ENCODE data around the gene TSPAN14.

Gene TSPAN14

DNA sequence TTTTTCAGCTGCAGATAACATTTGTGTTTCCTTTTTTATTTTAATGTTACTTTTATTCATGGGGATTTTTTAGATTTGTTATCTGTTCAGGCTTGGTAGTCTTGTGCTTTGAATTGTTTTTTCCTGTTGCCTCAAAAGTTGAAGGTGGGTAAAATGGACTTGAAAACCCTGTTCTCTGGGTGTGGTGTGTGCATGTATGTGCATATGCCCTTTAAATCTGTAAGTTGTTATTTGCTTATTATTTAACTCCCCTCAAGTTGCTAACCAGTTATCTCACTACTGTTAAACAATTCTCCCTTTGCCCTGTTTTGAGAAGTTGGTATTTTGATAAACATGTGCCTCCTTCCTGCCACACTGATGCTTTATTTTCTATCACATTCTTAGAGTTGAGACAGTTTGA is 30.6 kb downstream of the TSPAN14 start:
- Histone ChIP-seq H3K9ac (ENCODE audit: low read length) (no peak overlapping the region), H3K36me3 (ENCODE audit: insufficient read depth, low read length) (peaks cover 12% of the 10 kb centered on the region; the same call in 1 of the 2 replicates), H3K27ac (ENCODE audit: low read depth, low read length, poor library complexity, severe bottlenecking) (peak overlapping the region; percentile 12), H3K9me3 (ENCODE audit: low read length) (no peaks in the 10 kb centered on the region), H3K9me2 (ENCODE audit: low read depth, low read length) (no peaks in the 10 kb centered on the region), H3K4me3 (ENCODE audit: low read depth, low read length, poor library complexity, severe bottlenecking) (no peak overlapping the region), H3K79me2 (ENCODE audit: insufficient read depth, low read length) (peaks cover 34% of the 10 kb centered on the region), H3K27me3 (ENCODE audit: insufficient read depth, low read length) (no peaks in the 10 kb centered on the region), H3K4me1 (ENCODE audit: insufficient read depth, low read length, severe bottlenecking) (peaks cover 35% of the 10 kb centered on the region), H3K4me2 (ENCODE audit: low read length) (no peak overlapping the region), H4K20me1 (ENCODE audit: insufficient read depth, low read length) (no peaks in the 10 kb centered on the region), H3F3A (ENCODE audit: insufficient read depth, low read length) (no peaks in the 10 kb centered on the region), H2AFZ (ENCODE audit: low read length) (no peak overlapping the region)
- TF ChIP-seq, protein P1, sequence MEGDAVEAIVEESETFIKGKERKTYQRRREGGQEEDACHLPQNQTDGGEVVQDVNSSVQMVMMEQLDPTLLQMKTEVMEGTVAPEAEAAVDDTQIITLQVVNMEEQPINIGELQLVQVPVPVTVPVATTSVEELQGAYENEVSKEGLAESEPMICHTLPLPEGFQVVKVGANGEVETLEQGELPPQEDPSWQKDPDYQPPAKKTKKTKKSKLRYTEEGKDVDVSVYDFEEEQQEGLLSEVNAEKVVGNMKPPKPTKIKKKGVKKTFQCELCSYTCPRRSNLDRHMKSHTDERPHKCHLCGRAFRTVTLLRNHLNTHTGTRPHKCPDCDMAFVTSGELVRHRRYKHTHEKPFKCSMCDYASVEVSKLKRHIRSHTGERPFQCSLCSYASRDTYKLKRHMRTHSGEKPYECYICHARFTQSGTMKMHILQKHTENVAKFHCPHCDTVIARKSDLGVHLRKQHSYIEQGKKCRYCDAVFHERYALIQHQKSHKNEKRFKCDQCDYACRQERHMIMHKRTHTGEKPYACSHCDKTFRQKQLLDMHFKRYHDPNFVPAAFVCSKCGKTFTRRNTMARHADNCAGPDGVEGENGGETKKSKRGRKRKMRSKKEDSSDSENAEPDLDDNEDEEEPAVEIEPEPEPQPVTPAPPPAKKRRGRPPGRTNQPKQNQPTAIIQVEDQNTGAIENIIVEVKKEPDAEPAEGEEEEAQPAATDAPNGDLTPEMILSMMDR (IDR thresholded peaks at IDR 0.05; ENCODE audit: low read length) = no peak
- no peak for TF ChIP-seq EZH2 (IDR thresholded peaks at IDR 0.05; ENCODE audit: borderline replicate concordance, low read length)

DNA sequence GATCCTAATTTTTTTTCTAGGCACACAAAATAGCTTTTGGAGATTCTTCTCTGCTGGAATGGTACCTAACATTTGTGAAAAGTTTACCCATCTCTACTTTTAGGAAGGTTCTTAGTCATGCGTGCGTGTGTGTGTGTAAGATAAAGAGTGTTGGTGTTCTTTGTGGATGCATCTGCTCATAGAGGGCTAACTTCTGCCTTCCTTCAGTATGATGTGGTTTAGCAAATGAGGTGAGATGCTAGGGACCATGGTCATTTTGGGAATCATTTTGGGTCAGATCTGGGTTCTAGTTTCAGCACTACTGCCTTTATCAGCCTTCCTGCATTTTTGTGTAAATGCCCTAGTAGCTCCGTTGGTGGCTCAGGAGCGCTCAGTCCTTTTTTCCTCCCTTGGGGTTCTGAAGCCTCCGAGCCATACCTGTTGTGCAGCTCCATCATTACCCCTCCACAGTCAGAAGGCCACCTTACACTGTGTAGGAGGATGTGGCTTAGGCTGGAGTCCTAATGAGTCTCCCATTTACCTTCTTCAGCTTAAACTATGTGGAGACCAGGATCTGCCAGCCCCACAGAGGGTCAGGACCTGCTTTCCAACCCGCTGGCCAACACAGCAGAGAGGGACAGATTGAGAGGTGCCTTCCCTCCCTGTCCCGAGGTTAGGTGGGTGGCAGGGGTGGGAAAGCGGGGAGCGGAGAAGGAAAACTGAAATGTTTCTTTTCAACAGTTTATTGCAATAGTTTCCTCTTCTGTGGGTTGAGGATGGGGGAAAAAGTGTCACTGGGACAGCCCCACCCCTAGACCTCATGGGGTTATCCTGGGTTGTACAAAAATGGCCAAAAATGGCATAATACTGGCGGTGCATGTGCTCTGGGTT is 31.2 kb downstream of the TSPAN14 start:
- Histone ChIP-seq H3K27ac (ENCODE audit: low read depth, low read length, poor library complexity, severe bottlenecking) (peak overlapping the region; percentile 12), H3K4me1 (ENCODE audit: insufficient read depth, low read length, severe bottlenecking) (peaks cover 35% of the 10 kb centered on the region), H3K4me3 (ENCODE audit: low read depth, low read length, poor library complexity, severe bottlenecking) (no peak overlapping the region)

DNA sequence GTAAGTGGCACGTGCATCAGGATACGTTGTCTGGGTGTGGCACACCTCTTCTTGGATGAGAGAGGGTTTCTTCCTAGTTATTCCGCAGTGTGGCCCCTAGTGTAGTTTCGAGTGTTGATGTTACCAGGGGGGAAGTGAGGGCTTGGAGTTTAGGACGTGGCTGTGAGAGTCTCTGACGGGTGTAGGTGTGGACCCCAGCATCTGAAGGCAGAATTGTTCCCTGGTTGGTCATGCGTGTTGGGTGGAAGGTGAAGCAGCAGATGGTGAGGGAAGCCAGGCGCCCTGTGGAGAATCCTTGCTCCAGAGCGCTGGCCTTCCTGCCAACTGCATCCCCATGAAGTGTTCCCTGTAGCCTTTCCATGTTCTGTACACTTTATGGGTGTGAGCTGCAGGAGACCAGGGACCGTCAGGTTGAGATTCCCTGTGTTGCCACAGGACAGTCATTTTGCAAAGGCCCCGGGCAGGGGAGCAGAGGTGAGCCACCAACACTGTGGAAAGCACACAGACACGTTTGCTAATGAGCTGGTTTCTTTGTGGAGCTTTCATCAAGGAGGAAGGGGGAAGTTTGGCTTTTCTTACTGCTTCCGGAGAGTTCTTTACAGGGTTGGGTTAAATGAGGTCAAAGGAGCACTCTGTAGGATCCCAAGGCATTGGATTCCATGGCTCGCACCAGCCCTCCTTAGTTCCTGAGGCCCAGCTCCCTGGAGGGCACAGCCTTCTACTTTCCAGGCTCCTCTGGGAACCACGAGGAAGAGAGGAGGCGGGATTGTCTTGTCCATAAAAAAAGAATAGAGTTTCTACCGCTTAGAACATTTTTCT is 32.0 kb downstream of the TSPAN14 start:
- H3K27ac ChIP-seq (ENCODE audit: low read depth, low read length, poor library complexity, severe bottlenecking) = no peak overlapping the region
- H3K36me3 ChIP-seq (ENCODE audit: insufficient read depth, low read length) = peaks cover 26% of the 10 kb centered on the region; the same call in 1 of the 2 replicates
- no peaks in the 10 kb centered on the region for H3F3A ChIP-seq (ENCODE audit: insufficient read depth, low read length)
- H3K4me2 ChIP-seq (ENCODE audit: low read length) = no peak overlapping the region
- H3K4me3 ChIP-seq (ENCODE audit: low read depth, low read length, poor library complexity, severe bottlenecking) = no peak overlapping the region
- H3K9me3 ChIP-seq (ENCODE audit: low read length) = no peaks in the 10 kb centered on the region
- peaks cover 35% of the 10 kb centered on the region for H3K4me1 ChIP-seq (ENCODE audit: insufficient read depth, low read length, severe bottlenecking)
- no peak overlapping the region for H2AFZ ChIP-seq (ENCODE audit: low read length)
- TF ChIP-seq EZH2 (IDR thresholded peaks at IDR 0.05; ENCODE audit: borderline replicate concordance, low read length) = no peak
- TF ChIP-seq, protein P1 (IDR thresholded peaks at IDR 0.05; ENCODE audit: low read length) = no peak
- no peak overlapping the region for H3K9ac ChIP-seq (ENCODE audit: low read length)
- no peaks in the 10 kb centered on the region for H4K20me1 ChIP-seq (ENCODE audit: insufficient read depth, low read length)
- no peaks in the 10 kb centered on the region for H3K9me2 ChIP-seq (ENCODE audit: low read depth, low read length)
- H3K27me3 ChIP-seq (ENCODE audit: insufficient read depth, low read length) = no peaks in the 10 kb centered on the region
- peaks cover 32% of the 10 kb centered on the region for H3K79me2 ChIP-seq (ENCODE audit: insufficient read depth, low read length)

More for the DNA sequence above, 31.2 kb downstream of the TSPAN14 start:
- Histone ChIP-seq H3K9ac (ENCODE audit: low read length) (no peak overlapping the region), H3K27me3 (ENCODE audit: insufficient read depth, low read length) (no peaks in the 10 kb centered on the region), H3K36me3 (ENCODE audit: insufficient read depth, low read length) (peaks cover 19% of the 10 kb centered on the region; the same call in 1 of the 2 replicates), H4K20me1 (ENCODE audit: insufficient read depth, low read length) (no peaks in the 10 kb centered on the region), H3K9me2 (ENCODE audit: low read depth, low read length) (no peaks in the 10 kb centered on the region), H3F3A (ENCODE audit: insufficient read depth, low read length) (no peaks in the 10 kb centered on the region), H3K9me3 (ENCODE audit: low read length) (no peaks in the 10 kb centered on the region), H3K4me2 (ENCODE audit: low read length) (no peak overlapping the region), H3K79me2 (ENCODE audit: insufficient read depth, low read length) (peaks cover 34% of the 10 kb centered on the region), H2AFZ (ENCODE audit: low read length) (no peak overlapping the region)
- TF ChIP-seq EZH2 (IDR thresholded peaks at IDR 0.05; ENCODE audit: borderline replicate concordance, low read length) = no peak
- TF ChIP-seq, protein P1 (IDR thresholded peaks at IDR 0.05; ENCODE audit: low read length) = no peak

All from OCI-LY1 (cell line).